ENCODE data around the gene RBSN.
"Not testable (repeated sequence)": the region's sequence is repeated elsewhere in the genome, so short reads cannot be mapped to it uniquely, and the experiment has no call there.

Gene RBSN

DNA sequence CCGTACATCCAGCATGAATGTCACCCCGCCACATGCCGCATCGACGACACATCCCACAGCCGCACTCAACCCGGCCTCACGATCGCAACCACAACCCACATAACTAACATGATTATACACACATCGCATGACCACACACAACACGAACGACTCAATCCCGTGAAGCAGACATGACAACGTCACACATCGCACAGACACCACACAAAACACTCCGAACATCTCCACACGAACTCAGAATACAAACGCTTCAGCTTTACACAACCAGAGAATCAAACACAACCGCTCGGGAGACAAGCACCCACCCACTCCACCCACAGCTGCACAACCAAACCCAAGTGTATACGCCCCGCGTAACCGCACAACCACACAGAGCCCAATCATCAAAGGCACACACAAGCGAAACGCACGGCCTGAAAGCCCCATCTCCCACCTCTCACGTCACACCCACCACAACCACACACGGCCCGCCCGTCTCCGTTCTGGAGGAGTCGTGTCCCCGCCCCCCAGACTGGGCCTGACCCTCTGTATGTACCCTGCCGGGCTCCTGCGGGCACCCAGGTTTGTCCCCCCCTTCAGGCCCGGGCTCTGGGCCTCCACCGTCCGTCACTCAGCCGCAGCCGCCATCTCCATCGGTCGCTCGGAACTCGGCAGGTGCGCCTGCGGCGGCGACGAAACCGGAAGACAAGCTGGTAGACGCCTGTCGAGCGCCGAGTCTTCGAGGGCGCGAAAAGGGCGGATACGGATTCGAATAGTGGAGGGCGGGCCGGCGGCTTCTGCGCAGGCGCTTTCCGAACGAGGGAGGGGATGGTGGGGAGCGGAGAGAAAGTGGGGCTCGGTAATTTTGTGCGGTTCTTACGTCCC is at the start of gene RBSN:
RBSN (minus strand) TSS at position 646 of the 861 bp plus-strand sequence. CDS start 3,028 bp downstream, outside the sequence.
- peak; percentile 90 to 93 for DNase-seq (ENCODE audit: low read depth in 2 of 2)

DNA sequence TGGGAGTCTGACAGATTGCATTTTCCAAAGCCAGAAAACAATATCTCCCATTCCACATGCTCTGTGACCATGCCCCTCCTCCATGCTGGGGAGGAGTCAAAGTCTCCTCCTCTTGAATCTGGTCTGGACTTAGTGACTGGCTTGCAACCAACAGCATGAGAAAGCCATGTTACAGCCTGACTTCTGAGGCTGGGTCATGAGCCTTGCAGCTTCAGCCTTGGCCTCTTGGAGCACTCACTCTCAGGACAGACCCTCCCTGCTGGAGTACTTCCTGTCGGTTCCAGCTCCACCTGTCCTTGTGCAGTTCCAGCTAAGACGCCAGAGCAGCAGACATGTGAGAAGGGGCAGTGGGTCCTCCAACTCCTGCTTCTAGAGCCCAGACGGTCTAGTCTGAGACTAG is 49.7 kb upstream of the RBSN start:
- no peak for DNase-seq (ENCODE audit: low read depth in 2 of 2)

DNA sequence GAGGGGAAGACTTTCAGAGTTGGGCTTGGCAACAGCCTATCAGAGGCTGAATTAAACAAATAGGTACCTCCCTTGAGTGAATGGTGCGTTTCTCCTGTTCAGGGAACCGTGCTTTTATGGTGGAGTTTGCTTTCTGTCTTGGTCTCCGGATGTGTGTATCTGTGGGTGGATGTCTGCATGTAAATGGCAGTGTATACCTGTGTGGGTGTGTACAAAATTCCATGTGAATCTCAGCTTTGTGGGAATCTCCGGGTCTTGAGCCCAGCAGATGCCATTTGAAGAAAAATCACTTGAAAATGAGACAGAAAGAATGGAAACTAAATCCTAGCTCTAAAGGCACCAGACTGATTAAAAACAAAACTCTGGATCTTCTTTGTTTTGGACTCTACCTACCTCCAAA is 37.9 kb upstream of the RBSN start:
- not testable (repeated sequence) for DNase-seq (ENCODE audit: low read depth in 2 of 2)

DNA sequence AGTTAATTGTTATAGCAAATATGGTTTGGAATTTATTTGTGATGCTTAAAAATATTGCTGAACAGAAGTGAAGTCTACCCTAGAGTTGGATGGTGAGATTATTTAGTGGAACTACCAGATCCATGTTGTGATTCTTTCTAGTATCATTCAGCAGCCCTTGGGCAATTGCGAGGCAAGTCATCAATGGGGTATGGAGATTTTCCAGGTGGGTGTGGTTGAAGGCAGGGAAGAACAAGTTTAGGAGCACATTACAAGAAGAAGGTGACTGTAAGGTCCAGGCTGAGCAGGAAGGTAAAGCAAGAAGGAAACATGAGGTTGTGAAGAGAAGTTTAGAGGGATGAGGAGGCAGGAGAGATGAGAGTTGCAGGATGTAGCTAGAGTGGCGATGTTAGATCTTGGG is 36.0 kb upstream of the RBSN start:
- DNase-seq (ENCODE audit: low read depth in 2 of 2): not testable (repeated sequence)

DNA sequence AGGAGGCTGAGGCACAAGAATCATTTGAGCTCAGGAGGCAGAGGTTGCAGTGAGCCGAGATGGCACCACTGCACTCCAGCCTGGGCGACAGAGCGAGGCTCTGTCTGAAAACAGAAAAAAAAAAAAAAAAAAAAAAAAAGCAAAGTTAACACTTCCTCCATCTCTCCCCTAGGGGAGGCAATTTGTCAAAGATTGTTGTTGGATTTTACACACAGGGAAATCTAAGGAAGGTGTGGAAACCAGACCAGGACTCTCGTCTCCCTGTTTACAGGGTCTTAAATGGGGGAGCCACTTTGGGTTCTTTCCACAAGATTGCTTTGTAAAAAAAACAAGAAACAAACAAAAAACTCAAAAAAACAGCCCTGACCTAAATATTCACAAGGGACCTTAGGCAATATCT is 29.5 kb upstream of the RBSN start:
- not testable (repeated sequence) for DNase-seq (ENCODE audit: low read depth in 2 of 2)

DNA sequence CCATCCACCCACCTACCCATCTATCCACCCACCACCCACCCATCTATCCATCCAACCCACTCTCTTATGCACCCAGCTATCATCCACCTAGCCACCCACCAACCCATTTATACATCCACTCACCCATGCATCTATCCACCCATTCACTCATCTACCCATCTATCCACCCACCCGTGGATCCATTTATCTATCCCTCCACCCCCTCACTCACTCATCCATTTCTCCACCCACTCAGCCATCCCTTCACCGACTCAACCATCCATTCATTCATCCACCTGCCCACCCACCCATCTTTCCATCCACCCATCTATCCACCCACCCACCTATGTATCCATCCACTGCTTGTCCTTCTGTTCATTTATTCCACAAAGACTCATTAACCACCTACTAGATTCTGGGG is 28.0 kb upstream of the RBSN start:
- not testable (repeated sequence) for DNase-seq (ENCODE audit: low read depth in 2 of 2)

DNA sequence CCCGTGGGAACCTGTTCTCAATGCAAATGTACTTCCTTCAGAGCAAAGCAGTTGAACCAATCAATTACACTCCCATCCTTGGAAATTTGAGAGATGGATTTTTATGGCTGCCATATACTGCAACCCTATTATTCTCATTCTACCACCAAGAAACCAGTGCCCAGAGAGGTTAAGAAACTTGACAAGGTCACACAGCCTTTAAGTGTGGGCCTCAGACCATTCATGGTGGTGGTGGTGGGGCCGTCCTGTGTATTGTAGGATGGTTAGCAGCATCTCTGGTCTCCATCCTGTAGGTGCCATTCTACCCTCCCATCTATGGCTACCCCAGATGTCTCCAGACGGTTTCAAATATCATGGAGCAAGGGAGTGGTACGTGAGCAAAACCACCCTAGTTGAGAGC is 23.4 kb upstream of the RBSN start:
- DNase-seq (ENCODE audit: low read depth in 2 of 2): no peak

DNA sequence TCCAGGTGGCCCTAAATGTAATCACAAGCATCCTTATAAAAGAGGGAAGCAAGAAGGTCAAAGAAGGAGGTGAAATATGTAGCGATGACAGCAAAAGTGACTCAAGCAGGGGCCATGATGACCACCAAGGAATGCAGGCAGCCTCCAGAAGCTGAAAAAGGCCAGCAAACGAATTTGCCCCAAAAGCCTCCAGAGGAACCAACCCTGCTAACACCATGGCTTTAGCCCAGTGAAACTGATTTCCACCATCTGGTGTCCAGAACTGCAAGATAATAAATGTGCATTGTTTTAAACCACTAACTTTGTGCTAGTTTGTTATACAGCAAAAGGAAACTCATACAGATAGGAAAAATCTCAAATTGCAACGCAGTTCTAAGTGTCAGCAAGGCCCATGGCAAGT is 23.0 kb upstream of the RBSN start:
- no peak for DNase-seq (ENCODE audit: low read depth in 2 of 2)

DNA sequence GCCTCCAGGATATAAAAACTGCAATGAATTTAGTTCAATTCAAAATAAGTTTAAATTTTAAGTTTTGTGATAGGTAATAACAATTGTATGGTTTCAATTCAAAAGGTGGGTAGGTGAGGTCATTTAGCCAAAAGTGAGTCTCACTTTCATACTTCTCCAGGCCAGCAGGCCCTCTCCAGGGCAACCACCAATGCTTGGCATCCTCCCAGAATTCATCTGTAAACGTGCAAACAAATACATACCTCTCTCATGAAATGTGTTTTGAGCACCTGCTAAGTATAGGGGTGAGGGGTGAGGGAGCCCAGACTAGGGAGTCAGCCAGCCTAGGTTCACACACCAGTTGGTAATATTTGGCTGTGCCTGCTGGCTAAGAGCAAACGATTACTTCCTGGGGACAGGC is 22.0 kb upstream of the RBSN start:
- DNase-seq (ENCODE audit: low read depth in 2 of 2): no peak

DNA sequence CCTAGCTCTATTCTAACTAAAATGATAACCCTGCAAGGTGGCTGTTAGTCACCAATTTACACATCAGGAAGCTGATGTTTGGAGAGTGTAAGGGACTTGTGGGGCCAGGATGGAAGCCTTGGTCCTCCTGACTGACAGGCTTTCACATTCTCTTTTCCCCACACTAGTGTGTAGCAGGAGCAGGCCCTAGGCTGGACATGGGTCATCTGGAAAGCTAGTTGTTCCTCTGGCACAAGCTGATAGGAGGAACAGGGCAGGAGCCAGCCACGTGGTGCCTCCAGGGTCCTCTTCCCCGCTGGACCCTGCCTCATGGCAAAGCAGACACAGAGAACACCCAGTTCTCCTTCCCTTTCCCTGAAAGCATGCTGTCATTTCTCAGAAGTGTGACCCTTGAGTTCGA is 18.1 kb upstream of the RBSN start:
- DNase-seq (ENCODE audit: low read depth in 2 of 2): no peak

DNA sequence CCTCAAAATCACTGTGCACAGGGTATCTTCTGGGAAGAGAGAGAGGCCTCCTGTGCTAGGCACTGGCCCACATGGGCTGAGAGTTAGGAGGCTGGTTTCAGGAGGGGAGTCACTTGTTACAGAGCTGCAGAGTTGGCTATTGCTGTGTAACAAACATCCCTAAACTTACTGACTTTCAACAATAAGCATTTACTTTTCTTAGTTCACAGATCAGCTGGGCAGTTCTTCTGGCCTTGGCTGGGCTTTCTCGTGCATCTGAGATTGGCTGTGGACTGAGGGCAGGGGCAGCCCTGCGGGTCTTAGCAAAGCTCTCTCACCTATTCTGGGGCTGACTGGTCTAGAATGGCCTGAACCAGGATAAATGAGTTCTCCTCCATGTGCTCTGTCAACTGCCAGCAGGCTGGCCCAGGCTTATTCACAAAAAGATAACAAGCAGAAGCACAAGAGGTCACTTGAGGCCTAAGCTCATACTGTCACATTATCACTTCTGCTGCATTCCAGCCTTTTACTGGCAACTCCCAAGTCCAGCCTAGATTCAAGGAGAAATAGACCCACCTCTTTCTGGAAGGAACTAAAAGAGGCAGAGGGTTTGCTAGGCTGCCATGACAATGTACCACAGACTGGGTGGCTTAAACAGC is 17.2 kb upstream of the RBSN start:
- no peak for DNase-seq (ENCODE audit: low read depth in 2 of 2)

DNA sequence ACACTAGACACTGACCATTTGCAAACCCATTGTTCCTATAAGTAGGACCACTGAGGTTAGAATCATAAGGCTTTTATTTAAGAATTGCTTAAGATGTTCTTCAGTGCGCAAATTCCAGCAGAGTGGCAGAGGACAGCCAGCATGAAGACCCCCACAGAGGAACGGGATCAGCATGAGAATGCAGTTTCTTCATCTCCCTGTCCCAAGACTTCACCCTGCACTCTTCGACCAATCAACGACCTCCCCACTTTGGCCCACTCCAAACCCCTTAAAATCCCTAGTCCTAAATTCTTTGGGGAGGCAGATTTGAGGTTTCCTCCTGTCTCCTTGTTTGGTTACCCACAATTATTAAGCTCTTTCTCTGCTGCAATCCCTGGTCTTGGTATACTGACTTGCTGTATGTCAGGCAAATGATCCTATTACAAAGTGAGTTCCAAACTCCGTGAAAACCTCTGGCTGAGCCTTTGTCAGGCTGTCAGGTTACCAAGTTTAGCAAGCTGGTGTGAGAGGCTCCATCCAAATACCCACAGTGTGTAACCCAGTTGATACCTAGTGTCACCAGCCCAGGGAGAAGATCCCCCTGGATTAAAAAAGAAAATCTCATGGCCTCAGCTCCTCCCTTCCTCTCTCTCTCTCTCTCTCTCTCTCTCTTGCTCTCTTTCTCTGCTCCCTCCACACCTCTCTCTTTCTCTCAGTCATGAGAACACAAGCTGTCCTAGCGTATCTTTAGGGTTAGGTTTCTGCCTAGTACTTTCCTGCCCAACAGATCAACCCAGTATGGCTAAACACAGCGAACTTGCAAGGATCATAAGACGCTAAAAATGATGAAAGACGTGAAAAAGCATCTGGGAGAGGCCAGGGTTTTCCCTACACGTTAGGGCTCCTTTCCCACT is 15.8 kb upstream of the RBSN start:
- DNase-seq (ENCODE audit: low read depth in 2 of 2): no peak

DNA sequence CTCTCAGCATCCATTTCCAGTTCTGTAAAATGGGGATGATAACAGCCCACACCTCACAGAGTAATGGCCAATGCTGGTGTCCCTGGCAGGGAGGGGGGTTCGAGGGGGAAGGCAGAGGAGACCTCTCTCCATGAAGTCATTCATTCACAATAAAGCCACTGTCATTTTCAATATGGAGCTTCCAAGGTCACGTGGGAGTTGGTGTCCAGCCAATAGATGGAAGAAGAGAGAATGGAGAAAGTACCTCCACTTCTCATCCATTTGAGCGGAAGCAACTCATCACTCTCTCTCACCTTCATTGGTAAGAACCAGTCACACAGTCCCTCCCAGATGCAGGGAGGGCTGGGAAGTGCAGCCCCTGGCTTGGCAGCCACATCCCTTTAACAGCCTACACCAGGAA is 14.9 kb upstream of the RBSN start:
- DNase-seq (ENCODE audit: low read depth in 2 of 2): no peak

DNA sequence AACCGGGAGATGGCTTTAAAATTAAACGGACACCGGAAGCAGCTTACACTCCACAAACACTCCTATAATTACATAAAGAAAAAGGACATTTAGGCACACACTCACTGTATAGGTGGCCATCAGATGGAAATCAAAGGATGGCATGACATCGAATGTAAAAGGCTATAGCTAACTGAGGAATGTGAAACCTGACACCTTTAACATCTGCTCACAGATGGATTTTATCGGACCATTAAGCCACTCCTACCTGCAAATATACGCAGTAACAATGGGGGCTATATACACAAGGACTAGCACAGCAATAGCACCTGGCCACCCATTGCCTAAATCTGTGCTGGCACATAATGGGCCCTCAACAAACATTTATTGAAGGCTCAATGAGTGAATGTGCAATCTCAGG is 14.5 kb upstream of the RBSN start:
- DNase-seq (ENCODE audit: low read depth in 2 of 2): no peak

DNA sequence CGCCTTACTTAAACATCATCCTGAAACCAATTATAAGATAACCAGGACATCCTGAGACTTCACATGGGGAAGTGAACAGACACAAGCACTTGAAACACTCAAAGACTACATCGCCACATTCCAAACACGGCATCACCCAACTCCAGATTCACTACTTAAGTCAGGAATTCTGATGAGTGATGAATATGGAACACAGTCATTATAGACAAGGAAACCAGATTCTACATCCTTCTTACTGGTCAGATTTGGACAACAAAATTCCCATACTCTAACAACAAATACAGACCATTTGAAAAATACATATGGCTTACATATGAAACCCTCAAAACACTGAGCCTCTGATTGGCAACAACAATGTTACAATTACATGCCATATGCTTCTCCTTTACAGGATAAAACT is 13.1 kb upstream of the RBSN start:
- no peak for DNase-seq (ENCODE audit: low read depth in 2 of 2)

DNA sequence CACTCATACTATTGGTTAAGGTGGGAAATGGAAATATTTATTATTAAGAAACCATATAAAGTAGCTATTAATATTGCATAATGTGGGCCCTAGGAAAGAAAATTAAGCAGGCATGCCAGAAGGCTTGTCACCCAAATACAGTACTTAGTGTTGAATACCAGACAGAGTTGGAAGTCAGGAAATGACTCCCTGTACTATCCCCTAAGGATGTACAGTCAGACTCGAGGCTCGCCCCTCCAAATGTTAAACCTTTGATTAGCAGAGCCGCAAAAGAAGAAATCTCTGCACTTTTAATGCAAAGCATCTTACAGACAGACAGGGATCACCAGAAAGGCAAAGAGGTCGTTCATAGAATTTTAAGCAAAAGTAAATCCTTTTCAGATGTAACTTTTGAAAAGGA is 11.3 kb upstream of the RBSN start:
- DNase-seq (ENCODE audit: low read depth in 2 of 2): no peak

DNA sequence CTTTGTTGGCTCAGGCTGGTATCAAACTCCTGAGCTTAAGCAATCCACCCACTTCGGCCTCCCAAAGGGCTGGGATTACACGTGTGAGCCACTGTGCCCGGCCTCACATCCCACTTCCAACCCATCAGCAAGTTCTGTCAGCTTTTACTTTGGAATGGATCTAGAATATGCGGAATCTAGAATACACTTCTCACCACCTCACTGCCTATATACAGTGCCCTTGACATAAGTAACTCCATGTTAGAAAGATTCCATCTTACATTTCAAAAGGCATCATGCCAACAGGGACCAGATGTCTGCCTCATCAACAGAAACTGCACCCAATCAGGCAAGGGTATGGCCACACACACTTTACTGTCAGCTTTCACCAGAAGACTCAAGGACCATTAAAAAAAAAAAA is 9.9 kb upstream of the RBSN start:
- no peak for DNase-seq (ENCODE audit: low read depth in 2 of 2)

DNA sequence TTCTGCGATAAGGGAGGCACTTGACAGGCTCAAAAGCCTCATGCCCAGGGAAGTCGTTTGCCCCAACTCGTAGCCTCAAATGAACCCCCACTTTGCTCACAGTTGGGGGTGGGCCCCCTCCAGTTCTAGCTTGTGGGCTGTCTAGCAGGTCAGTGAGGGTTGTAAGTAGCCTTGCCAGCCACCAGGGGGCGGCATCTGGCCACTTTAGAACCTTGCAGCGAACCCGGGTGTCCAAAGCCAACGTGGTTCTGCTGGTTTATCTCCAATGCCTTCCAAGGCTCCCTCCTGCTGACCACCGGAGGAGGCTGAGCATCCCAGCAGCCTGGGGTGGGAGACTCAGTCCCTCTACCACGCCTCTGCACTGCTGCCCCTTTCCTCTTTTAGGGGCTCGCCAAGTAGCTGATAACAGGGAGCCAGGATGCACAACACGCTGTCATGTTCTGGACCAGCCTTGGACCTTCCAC is 9.2 kb upstream of the RBSN start:
- DNase-seq (ENCODE audit: low read depth in 2 of 2): peak; percentile 39 to 42

DNA sequence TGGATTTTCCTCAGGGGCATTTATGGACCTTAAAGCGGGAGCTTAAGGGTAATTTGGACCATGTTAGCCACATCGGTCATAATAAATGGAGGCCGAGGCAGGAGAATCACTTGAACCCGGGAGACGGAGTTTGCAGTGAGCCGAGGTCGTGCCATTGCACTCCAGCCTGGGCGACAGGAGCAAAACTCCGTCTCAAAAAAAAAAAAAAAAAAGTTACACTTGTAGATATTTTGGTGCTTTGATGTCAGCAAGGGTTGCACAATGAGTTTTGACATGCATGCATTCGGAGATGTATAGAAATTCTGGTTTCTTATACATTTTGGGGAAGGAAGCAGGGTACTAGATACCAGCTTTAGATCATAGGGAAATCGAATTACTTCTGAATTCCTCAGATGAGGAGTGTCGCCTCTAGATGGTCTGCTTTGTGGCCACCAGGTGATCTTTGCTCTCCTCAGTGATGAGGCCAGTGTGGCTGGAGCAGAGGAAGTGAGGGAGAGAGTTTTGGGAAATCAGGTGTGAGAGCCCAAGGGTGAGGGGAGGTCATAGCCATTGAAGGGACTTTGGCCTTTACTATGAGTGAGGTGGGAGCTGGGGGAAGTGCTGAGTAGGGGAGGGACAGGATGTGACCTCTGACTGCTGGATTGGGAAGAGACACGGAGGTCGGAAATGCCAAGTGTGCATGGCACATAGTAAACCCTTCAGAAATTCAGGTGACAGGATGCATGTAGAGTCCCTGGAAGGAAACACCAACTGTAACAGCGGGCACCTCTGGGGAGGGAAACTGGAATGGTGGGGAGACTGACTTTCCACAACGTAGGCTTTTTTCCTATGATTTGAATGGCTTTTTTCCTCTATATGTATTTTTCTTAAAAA is 8.4 kb upstream of the RBSN start:
- DNase-seq (ENCODE audit: low read depth in 2 of 2): no peak

DNA sequence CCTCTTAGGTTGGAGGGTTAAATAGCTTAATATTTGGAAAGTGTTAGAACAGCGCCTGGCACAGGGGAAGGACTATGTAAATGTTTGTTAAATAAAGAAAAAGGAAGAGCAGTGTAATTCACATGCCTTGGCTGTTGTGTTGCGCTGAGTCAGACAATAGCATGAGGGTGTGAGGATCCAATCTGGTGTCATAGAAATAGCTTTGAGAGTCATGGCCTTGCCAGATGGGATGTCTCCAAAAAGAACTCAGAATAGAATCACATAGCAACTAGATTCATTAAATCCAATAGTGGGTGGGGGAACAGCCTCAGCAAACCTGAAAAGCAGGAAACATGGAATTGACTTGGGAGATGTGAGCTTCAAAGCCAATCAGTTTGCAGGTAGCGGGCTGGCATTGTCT is 3.9 kb upstream of the RBSN start:
- DNase-seq (ENCODE audit: low read depth in 2 of 2): no peak

DNA sequence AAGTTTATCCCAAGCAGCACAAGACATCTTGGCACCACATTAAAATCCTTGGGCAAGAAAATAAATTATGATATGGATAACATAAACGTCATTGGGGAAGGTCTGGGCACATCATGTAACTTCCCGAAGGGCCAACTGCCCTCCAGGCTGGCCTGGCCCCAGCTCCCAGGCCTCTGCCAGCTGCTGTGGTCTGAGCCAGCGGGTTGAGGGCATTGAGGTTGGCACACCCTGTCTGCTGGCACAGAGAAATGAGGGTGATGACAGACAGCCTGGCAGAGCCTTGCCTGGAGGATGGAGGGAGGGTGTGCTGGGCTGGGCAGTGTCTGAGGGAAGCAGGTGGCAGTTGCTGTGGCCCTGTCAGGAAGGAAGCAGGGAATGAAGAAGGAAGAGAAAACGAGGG is 3.3 kb upstream of the RBSN start:
- no peak for DNase-seq (ENCODE audit: low read depth in 2 of 2)
